HCT116 (cell line): ENCODE results near the gene CYSLTR1.

Experiments
- EZH2 ChIP-seq: fragments of 200-600 bp; sonication (generic); IDR thresholded peaks from 2 replicates; pipeline ENCODE4 v1.6.1; 2017; ENCODE audit warnings: antibody characterized with exemption, mixed run types
- MAX ChIP-seq: IDR thresholded peaks from 2 replicates; pipeline ENCODE4 v1.6.1; 2012
- POLR2A ChIP-seq: IDR thresholded peaks from 2 replicates; pipeline ENCODE4 v1.7.0; 2011; ENCODE audit warnings: borderline replicate concordance; ENCODE audit not compliant: insufficient read depth, insufficient read length; ENCODE audit errors: extremely low read depth
- POLR2AphosphoS5 ChIP-seq: IDR thresholded peaks from 2 replicates; pipeline ENCODE4 v1.6.1; 2011; ENCODE audit warnings: mild to moderate bottlenecking, low read depth, low read length, moderate library complexity
- RAD21 ChIP-seq: IDR thresholded peaks from 2 replicates; pipeline ENCODE4 v1.6.1; 2012; ENCODE audit warnings: low read depth, mild to moderate bottlenecking
- SIN3A ChIP-seq: IDR thresholded peaks from 2 replicates; pipeline ENCODE4 v1.6.1; 2012; ENCODE audit warnings: low read depth
- SP1 ChIP-seq: IDR thresholded peaks from 2 replicates; pipeline ENCODE4 v1.6.1; 2012; ENCODE audit warnings: low read depth
- SRF ChIP-seq: IDR thresholded peaks from 2 replicates; pipeline ENCODE4 v1.6.1; 2012; ENCODE audit warnings: low read depth
- ZNF274 ChIP-seq: fragments of 200-500 bp; sonication (Bioruptor generic); IDR thresholded peaks from 2 replicates; pipeline ENCODE4 v1.6.1; 2014; ENCODE audit warnings: mild to moderate bottlenecking, low read depth, low read length, inconsistent platforms
- TF ChIP-seq, protein P1 (sequence below): IDR thresholded peaks from 2 replicates; pipeline ENCODE4 v1.6.1; 2012; ENCODE audit warnings: low read depth
- TF ChIP-seq, protein P2 (sequence below), 3 experiments: fragments of 200-600 bp in 1 of 3; sonication (generic) in 1 of 3; IDR thresholded peaks in 2 of 3; conservative IDR thresholded peaks in 1 of 3; 2 replicates each; pipeline ENCODE4 v1.5.1; 2012 to 2017; ENCODE audit warnings: low read depth in 2 of 3, low read length in 2 of 3, antibody characterized with exemption in 1 of 3, borderline replicate concordance in 1 of 3, control low read depth in 1 of 3, mild to moderate bottlenecking in 1 of 3, mixed read lengths in 1 of 3, mixed run types in 1 of 3, moderate library complexity in 1 of 3; ENCODE audit not compliant: insufficient read depth in 1 of 3

GRCh38 chrX:78357342-78358055 lies 30.1 kb upstream of the CYSLTR1 start:
- TF ChIP-seq SIN3A: no peak
- TF ChIP-seq, protein P1, sequence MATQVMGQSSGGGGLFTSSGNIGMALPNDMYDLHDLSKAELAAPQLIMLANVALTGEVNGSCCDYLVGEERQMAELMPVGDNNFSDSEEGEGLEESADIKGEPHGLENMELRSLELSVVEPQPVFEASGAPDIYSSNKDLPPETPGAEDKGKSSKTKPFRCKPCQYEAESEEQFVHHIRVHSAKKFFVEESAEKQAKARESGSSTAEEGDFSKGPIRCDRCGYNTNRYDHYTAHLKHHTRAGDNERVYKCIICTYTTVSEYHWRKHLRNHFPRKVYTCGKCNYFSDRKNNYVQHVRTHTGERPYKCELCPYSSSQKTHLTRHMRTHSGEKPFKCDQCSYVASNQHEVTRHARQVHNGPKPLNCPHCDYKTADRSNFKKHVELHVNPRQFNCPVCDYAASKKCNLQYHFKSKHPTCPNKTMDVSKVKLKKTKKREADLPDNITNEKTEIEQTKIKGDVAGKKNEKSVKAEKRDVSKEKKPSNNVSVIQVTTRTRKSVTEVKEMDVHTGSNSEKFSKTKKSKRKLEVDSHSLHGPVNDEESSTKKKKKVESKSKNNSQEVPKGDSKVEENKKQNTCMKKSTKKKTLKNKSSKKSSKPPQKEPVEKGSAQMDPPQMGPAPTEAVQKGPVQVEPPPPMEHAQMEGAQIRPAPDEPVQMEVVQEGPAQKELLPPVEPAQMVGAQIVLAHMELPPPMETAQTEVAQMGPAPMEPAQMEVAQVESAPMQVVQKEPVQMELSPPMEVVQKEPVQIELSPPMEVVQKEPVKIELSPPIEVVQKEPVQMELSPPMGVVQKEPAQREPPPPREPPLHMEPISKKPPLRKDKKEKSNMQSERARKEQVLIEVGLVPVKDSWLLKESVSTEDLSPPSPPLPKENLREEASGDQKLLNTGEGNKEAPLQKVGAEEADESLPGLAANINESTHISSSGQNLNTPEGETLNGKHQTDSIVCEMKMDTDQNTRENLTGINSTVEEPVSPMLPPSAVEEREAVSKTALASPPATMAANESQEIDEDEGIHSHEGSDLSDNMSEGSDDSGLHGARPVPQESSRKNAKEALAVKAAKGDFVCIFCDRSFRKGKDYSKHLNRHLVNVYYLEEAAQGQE: no peak
- TF ChIP-seq, protein P2, sequence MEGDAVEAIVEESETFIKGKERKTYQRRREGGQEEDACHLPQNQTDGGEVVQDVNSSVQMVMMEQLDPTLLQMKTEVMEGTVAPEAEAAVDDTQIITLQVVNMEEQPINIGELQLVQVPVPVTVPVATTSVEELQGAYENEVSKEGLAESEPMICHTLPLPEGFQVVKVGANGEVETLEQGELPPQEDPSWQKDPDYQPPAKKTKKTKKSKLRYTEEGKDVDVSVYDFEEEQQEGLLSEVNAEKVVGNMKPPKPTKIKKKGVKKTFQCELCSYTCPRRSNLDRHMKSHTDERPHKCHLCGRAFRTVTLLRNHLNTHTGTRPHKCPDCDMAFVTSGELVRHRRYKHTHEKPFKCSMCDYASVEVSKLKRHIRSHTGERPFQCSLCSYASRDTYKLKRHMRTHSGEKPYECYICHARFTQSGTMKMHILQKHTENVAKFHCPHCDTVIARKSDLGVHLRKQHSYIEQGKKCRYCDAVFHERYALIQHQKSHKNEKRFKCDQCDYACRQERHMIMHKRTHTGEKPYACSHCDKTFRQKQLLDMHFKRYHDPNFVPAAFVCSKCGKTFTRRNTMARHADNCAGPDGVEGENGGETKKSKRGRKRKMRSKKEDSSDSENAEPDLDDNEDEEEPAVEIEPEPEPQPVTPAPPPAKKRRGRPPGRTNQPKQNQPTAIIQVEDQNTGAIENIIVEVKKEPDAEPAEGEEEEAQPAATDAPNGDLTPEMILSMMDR (IDR thresholded peaks at IDR 0.05 in 2 of 3, conservative IDR thresholded peaks at IDR 0.05 in 1 of 3; ENCODE audit: borderline replicate concordance in 1 of 3, insufficient read depth in 1 of 3, low read depth in 2 of 3, low read length in 2 of 3): no peak
- TF ChIP-seq POLR2A: no peak
- TF ChIP-seq POLR2AphosphoS5: no peak
- no peak for TF ChIP-seq MAX
- no peak for TF ChIP-seq EZH2
- no peak for TF ChIP-seq RAD21
- TF ChIP-seq ZNF274: no peak
- TF ChIP-seq SRF: no peak
- TF ChIP-seq SP1: no peak
